Mesothelial cell of epicardium (in vitro differentiated cells): ENCODE data around the gene DTD2. TPM values are rescaled to one million over a fixed set of nuclear protein-coding genes. Genes with fewer than 3 reads are reported as not detected.
"Not testable (repeated sequence)": the region's sequence is repeated elsewhere in the genome, so short reads cannot be mapped to it uniquely, and the experiment has no call there.

ENCODE experiments used
- DNase-seq, 2 experiments: peaks; one replicate each; pipeline ENCODE4 v3.0.0; 2021; ENCODE audit warnings: low spot score in 2 of 2; ENCODE audit not compliant: unreplicated experiment in 2 of 2
- H3K27ac Mint-ChIP-seq: 2 replicates; pipeline ENCODE4 v1.8.0; 2021; ENCODE audit warnings: mixed read lengths
- H3K27me3 Mint-ChIP-seq: 2 replicates; pipeline ENCODE4 v1.8.0; 2021; ENCODE audit warnings: low read depth, mixed read lengths
- H3K36me3 Mint-ChIP-seq: 2 replicates; pipeline ENCODE4 v1.8.0; 2021; ENCODE audit warnings: mixed read lengths
- H3K4me1 Mint-ChIP-seq: 2 replicates; pipeline ENCODE4 v1.8.0; 2021; ENCODE audit warnings: mixed read lengths
- H3K4me3 Mint-ChIP-seq: 2 replicates; pipeline ENCODE4 v1.8.0; 2021; ENCODE audit warnings: mild to moderate bottlenecking, moderate library complexity, mixed read lengths
- H3K9me3 Mint-ChIP-seq: 2 replicates; pipeline ENCODE4 v1.8.0; 2021; ENCODE audit warnings: mixed read lengths
- CTCF ChIP-seq: fragments of 200-600 bp; sonication (generic); IDR thresholded peaks from one replicate; pipeline ENCODE4 v1.5.0; 2021; ENCODE audit warnings: antibody characterized with exemption; ENCODE audit not compliant: unreplicated experiment
- total RNA-seq: library from RNA; stranded (reverse); gene quantifications from 3 replicates; pipeline ENCODE4 v1.2.1, GENCODE V29; 2021

DTD2 gene
- total RNA-seq, 1 donor from 2014 or later = 28.7 TPM

- Mint-ChIP-seq H3K4me1 (peaks cover 6% of the 10 kb centered on the region), H3K36me3 (peaks cover 1% of the 10 kb centered on the region), H3K4me3 (no peak overlapping the region), H3K27me3 (no peaks in the 10 kb centered on the region), H3K9me3 (peaks cover 10% of the 10 kb centered on the region), H3K27ac (no peak overlapping the region)
- DNase-seq = no peak
- TF ChIP-seq CTCF = no peak
Measured at GRCh38 chr14:31476131-31476866, 19.0 kb upstream of the DTD2 start.

GRCh38 chr14:31466554-31466953 is 9.2 kb upstream of the DTD2 start:
- H3K9me3 Mint-ChIP-seq = no peaks in the 10 kb centered on the region
- H3K4me1 Mint-ChIP-seq = peaks cover 3% of the 10 kb centered on the region
- no peak overlapping the region for H3K4me3 Mint-ChIP-seq
- no peak for DNase-seq
- no peaks in the 10 kb centered on the region for H3K27me3 Mint-ChIP-seq
- TF ChIP-seq CTCF = no peak
- H3K27ac Mint-ChIP-seq = no peak overlapping the region
- H3K36me3 Mint-ChIP-seq = no peaks in the 10 kb centered on the region

- Mint-ChIP-seq H3K27ac (peak overlapping the region; percentile 52), H3K4me1 (peaks cover 3% of the 10 kb centered on the region), H3K4me3 (no peak overlapping the region), H3K9me3 (no peaks in the 10 kb centered on the region), H3K36me3 (no peaks in the 10 kb centered on the region), H3K27me3 (no peaks in the 10 kb centered on the region)
- no peak for DNase-seq
- no peak for TF ChIP-seq CTCF
Measured at GRCh38 chr14:31465111-31465510, 7.8 kb upstream of the DTD2 start.

GRCh38 chr14:31462450-31462849 is 5.1 kb upstream of the DTD2 start:
- H3K36me3 Mint-ChIP-seq, DNase-seq, H3K27ac Mint-ChIP-seq, H3K9me3 Mint-ChIP-seq, H3K4me3 Mint-ChIP-seq, H3K27me3 Mint-ChIP-seq: not testable (repeated sequence)
- peaks cover 14% of the 10 kb centered on the region for H3K4me1 Mint-ChIP-seq

GRCh38 chr14:31461545-31461944 is 4.2 kb upstream of the DTD2 start:
- peaks cover 20% of the 10 kb centered on the region for H3K4me1 Mint-ChIP-seq
- no peak overlapping the region for H3K4me3 Mint-ChIP-seq
- no peaks in the 10 kb centered on the region for H3K27me3 Mint-ChIP-seq
- no peaks in the 10 kb centered on the region for H3K9me3 Mint-ChIP-seq
- no peak overlapping the region for H3K27ac Mint-ChIP-seq
- no peak for TF ChIP-seq CTCF
- DNase-seq = no peak
- H3K36me3 Mint-ChIP-seq = no peaks in the 10 kb centered on the region

GRCh38 chr14:31457665-31458659 is 656 bp upstream of the DTD2 start:
- H3K4me3 Mint-ChIP-seq = peak overlapping the region; percentile 98
- peak overlapping the region; percentile 100 for H3K27ac Mint-ChIP-seq
- H3K4me1 Mint-ChIP-seq = peaks cover 41% of the 10 kb centered on the region
- H3K36me3 Mint-ChIP-seq = no peaks in the 10 kb centered on the region
- no peak for TF ChIP-seq CTCF
- no peaks in the 10 kb centered on the region for H3K9me3 Mint-ChIP-seq
- no peak for DNase-seq
- no peaks in the 10 kb centered on the region for H3K27me3 Mint-ChIP-seq
